Adrenal gland (tissue), 12 donors: Measurements from ENCODE around the gene OR2AJ1. TPM values are rescaled to one million over a fixed set of nuclear protein-coding genes. Genes with fewer than 3 reads are reported as not detected.

ENCODE experiments used
- DNase-seq, 7 donors: peaks; one replicate each; pipeline ENCODE4 v3.0.0-alpha.2; 2019 to 2020
- H3K27ac ChIP-seq, 5 donors: fragments of 200-600 bp; sonication (generic) in 4 of 5; 1 replicate in 3 of 5; 2 replicates in 2 of 5; pipeline versions ENCODE4 v1.5.1 to v1.8.0; 2016 to 2020; ENCODE audit warnings: mild to moderate bottlenecking in 1 of 5
- H3K27me3 ChIP-seq: fragments of 200-600 bp; 2 replicates; pipeline ENCODE4 v1.8.0; 2021
- H3K36me3 ChIP-seq, 2 donors: fragments of 200-600 bp; replicated peaks in 1 of 2; 1 replicate in 1 of 2; 2 replicates in 1 of 2; pipeline versions ENCODE4 v1.5.1 to v1.8.0; 2018 to 2022
- H3K4me1 ChIP-seq, 2 donors: fragments of 200-600 bp; replicated peaks in 1 of 2; 1 replicate in 1 of 2; 2 replicates in 1 of 2; pipeline versions ENCODE4 v1.5.1 to v1.8.0; 2018 to 2021
- H3K4me3 ChIP-seq, 4 donors: fragments of 200-600 bp; sonication (generic) in 3 of 4; one replicate each; pipeline ENCODE4 v1.5.1; 2016 to 2018
- H3K9me3 ChIP-seq, 3 donors: fragments of 200-600 bp; sonication (generic) in 1 of 3; replicated peaks in 1 of 3; 1 replicate in 2 of 3; 2 replicates in 1 of 3; pipeline versions ENCODE4 v1.5.1 to v1.8.0; 2016 to 2021
- CTCF ChIP-seq, 6 experiments: fragments of 450-650 bp in 4 of 6; fragments of 200-600 bp in 2 of 6; sonication (generic) in 1 of 6; IDR thresholded peaks; 1 replicate in 5 of 6; 2 replicates in 1 of 6; pipeline versions ENCODE4 v1.5.1 to v1.8.0; 2016 to 2021; ENCODE audit warnings: antibody characterized with exemption in 6 of 6, mild to moderate bottlenecking in 2 of 6, moderate library complexity in 1 of 6
- POLR2A ChIP-seq, 2 donors: fragments of 450-650 bp; IDR thresholded peaks; one replicate each; pipeline ENCODE4 v1.6.1; 2017; ENCODE audit warnings: antibody characterized with exemption in 2 of 2, mild to moderate bottlenecking in 2 of 2, moderate library complexity in 1 of 2
- WGBS, 4 donors: extraction: QIAGEN DNeasy Blood & Tissue Kit in 2 of 4; methylation state at CpG; one replicate each; pipeline versions ENCODE4 v1.1.5 to v1.1.7; 2013 to 2017; 5-methylcytosine and 5-hydroxymethylcytosine counted together
- intact Hi-C, 2 donors: fragments of 100-400 bp; cut with DNase I; formaldehyde crosslinking; loops; one replicate each; pipeline versions ENCODE4 v1.14.1 to v1.15.0; 2022 to 2023
- polyA plus RNA-seq, 3 donors: library from polyadenylated mRNA; stranded (reverse); fragments of 200-250 nt in 2 of 3; fragments of 350-450 nt in 1 of 3; fragmentation: Illumina TruSeq in 1 of 3; extraction: RNeasy Lipid Tissue Mini Kit (QIAGEN cat#74804) in 1 of 3; gene quantifications; one replicate each; pipeline ENCODE4 v1.2.3, GENCODE V29; 2013 to 2014
- total RNA-seq, 9 donors: library from RNA; depleted of rRNA in 4 of 9; stranded (reverse); fragments of >200 nt in 4 of 9; fragments of 120-200 nt in 1 of 9; fragmentation: NEBNext Ultra II Directional in 1 of 9; extraction: Animal tissue kit (Norgen Biotek cat#: 25700) in 1 of 9; gene quantifications; one replicate each; pipeline versions ENCODE4 v1.1.0 to v1.2.4, GENCODE V29; 2013 to 2023
- donor health status: healthy with polysubstance abuse.
- donor health status: Bipolar disorder and iron deficiency.
- donor health status: DM: yes; HTN: yes; CAD: no.
- donor health status: DM: no; HTN: no; CAD: no.
- donor health status: DM: no; HTN: no; CAD: no.
- donor health status: DM: yes; HTN: yes; CAD: no.

The OR2AJ1 gene
- total and polyA plus RNA-seq, 12 donors, result 0.33 TPM; not detected in 11

DNA sequence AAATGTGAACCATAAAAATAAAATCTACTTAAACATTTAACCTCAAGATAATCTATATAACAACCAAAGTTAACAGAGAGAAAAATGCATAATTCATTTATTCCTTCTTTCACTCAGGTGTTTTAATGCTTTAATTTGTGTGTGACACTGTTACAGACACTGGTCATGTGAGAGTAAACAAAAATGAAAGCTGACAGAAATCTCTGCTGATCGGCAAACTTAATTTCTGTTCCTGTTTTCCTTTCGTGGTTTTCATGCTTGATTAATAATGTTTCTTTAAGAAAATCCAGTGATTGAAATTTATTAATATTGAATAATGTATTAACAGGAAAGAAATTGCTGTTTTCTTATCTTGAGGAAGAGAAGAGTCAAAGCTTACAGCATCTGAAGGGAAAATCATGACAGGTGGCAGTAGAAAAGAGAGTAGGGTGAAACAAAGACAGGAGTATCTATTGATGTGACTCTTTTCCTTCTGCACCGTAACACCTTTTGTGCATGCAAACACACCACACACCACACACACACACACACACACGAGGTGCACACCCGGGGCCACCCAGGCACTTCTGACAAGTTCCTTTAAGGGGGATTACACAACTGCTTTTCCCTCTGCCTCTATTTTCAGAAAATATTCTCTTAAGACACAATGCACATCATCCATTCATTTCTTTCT is 42.0 kb downstream of the OR2AJ1 start:
- intact Hi-C loops, result no loop called here
- TF ChIP-seq CTCF (IDR thresholded peaks at IDR 0.05) (no peak), POLR2A (IDR thresholded peaks at IDR 0.05) (no peak)
- WGBS, 4 donors, result 55 to 72% (median 64%) methylated on average over 5 of the region's 5 CpGs
- H3K27me3 ChIP-seq, result no peaks in the 10 kb centered on the region
- no peak overlapping the region for H3K4me3 ChIP-seq
- no peak overlapping the region for H3K27ac ChIP-seq
- no peak for DNase-seq
- no peaks in the 10 kb centered on the region for H3K4me1 ChIP-seq
- H3K9me3 ChIP-seq, result no peaks in the 10 kb centered on the region
- H3K36me3 ChIP-seq, result no peaks in the 10 kb centered on the region

Other genes starting within 250 kb of the OR2AJ1 start
- not detected for gene OR13G1, start 245.2 kb upstream of the OR2AJ1 start, total RNA-seq
- gene OR13G1, start 245.2 kb upstream of the OR2AJ1 start, polyA plus RNA-seq, result not detected
- gene OR6F1, start 208.2 kb upstream of the OR2AJ1 start, total RNA-seq, result not detected
- gene OR6F1, start 208.2 kb upstream of the OR2AJ1 start, polyA plus RNA-seq, result not detected
- under 1 TPM in 2 of 9 donors, not detected in 7; 0.11 to 0.94 TPM for gene OR14K1, start 186.3 kb upstream of the OR2AJ1 start, total RNA-seq
- gene OR14K1, start 186.3 kb upstream of the OR2AJ1 start, polyA plus RNA-seq, result not detected
- not detected for gene OR14A2, start 176.7 kb upstream of the OR2AJ1 start, total RNA-seq
- not detected for gene OR14A2, start 176.7 kb upstream of the OR2AJ1 start, polyA plus RNA-seq
- gene OR1C1, start 164.3 kb upstream of the OR2AJ1 start, total RNA-seq, result not detected
- not detected for gene OR1C1, start 164.3 kb upstream of the OR2AJ1 start, polyA plus RNA-seq
- not detected for gene OR14A16, start 100.8 kb upstream of the OR2AJ1 start, total RNA-seq
- gene OR14A16, start 100.8 kb upstream of the OR2AJ1 start, polyA plus RNA-seq, result not detected
- not detected for gene OR11L1, start 83.0 kb upstream of the OR2AJ1 start, total RNA-seq
- not detected for gene OR11L1, start 83.0 kb upstream of the OR2AJ1 start, polyA plus RNA-seq
- gene TRIM58, start 67.7 kb upstream of the OR2AJ1 start, total RNA-seq, result 1 to 10 TPM in 2 of 9 donors, under 1 TPM in 6, not detected in 1; 0.49 to 8.0 (median 0.68) TPM
- gene TRIM58, start 67.7 kb upstream of the OR2AJ1 start, polyA plus RNA-seq, result under 1 TPM; 0.08 to 0.40 (median 0.10) TPM
- gene OR2W3, start 29.3 kb upstream of the OR2AJ1 start, total RNA-seq, result 1 to 10 TPM in 2 of 9 donors, under 1 TPM in 1, not detected in 6; 1.00 to 2.5 (median 1.1) TPM
- gene OR2W3, start 29.3 kb upstream of the OR2AJ1 start, polyA plus RNA-seq, result under 1 TPM in 1 of 3 donors, not detected in 2; 0.20 TPM
- not detected for gene OR2T8, start 4.6 kb upstream of the OR2AJ1 start, total RNA-seq
- not detected for gene OR2T8, start 4.6 kb upstream of the OR2AJ1 start, polyA plus RNA-seq
- gene OR2L8, start 24.0 kb downstream of the OR2AJ1 start, total RNA-seq, result under 1 TPM in 1 of 9 donors, not detected in 8; 0.67 TPM
- not detected for gene OR2L8, start 24.0 kb downstream of the OR2AJ1 start, polyA plus RNA-seq
- under 1 TPM in 1 of 9 donors, not detected in 8; 0.39 TPM for gene OR2AK2, start 40.3 kb downstream of the OR2AJ1 start, total RNA-seq
- gene OR2AK2, start 40.3 kb downstream of the OR2AJ1 start, polyA plus RNA-seq, result not detected
- gene OR2L5, start 88.8 kb downstream of the OR2AJ1 start, total RNA-seq, result under 1 TPM in 2 of 9 donors, not detected in 7; 0.22 to 0.34 TPM
- gene OR2L5, start 88.8 kb downstream of the OR2AJ1 start, polyA plus RNA-seq, result not detected
- 1 to 10 TPM in 1 of 9 donors, under 1 TPM in 3, not detected in 5; 0.04 to 1.0 (median 0.39) TPM for gene OR2L2, start 105.2 kb downstream of the OR2AJ1 start, total RNA-seq
- gene OR2L2, start 105.2 kb downstream of the OR2AJ1 start, polyA plus RNA-seq, result under 1 TPM in 1 of 3 donors, not detected in 2; 0.08 TPM
- gene OR2L3, start 121.9 kb downstream of the OR2AJ1 start, total RNA-seq, result under 1 TPM in 1 of 9 donors, not detected in 8; 0.17 TPM
- gene OR2L3, start 121.9 kb downstream of the OR2AJ1 start, polyA plus RNA-seq, result not detected
- gene OR2L13, start 170.3 kb downstream of the OR2AJ1 start, total RNA-seq, result 1 to 10 TPM in 1 of 9 donors, under 1 TPM in 3, not detected in 5; 0.14 to 1.3 (median 0.37) TPM
- gene OR2L13, start 170.3 kb downstream of the OR2AJ1 start, polyA plus RNA-seq, result under 1 TPM; 0.07 to 0.46 (median 0.16) TPM
- gene OR2M5, start 220.3 kb downstream of the OR2AJ1 start, total RNA-seq, result not detected
- gene OR2M5, start 220.3 kb downstream of the OR2AJ1 start, polyA plus RNA-seq, result not detected
- under 1 TPM in 1 of 9 donors, not detected in 8; 0.98 TPM for gene OR2M2, start 249.9 kb downstream of the OR2AJ1 start, total RNA-seq
- not detected for gene OR2M2, start 249.9 kb downstream of the OR2AJ1 start, polyA plus RNA-seq